HTERT RPE-1 (cell line): ENCODE measurements around the gene TMEM117.
"Not testable (repeated sequence)": the region's sequence is repeated elsewhere in the genome, so short reads cannot be mapped to it uniquely, and the experiment has no call there.

Experiments used
- in situ Hi-C: fragments of 300-500 bp; cut with MboI; formaldehyde crosslinking; loops from 4 replicates; pipeline ENCODE4 v1.14.3; 2020; ENCODE audit warnings: low sequenced_read_pairs

TMEM117 gene

GRCh38 chr12:44184499-44185206 lies 348.8 kb downstream of the TMEM117 start:
- in situ Hi-C loops, result no loop called here

- in situ Hi-C loops, result no loop called here
Measured at GRCh38 chr12:44193281-44193680, 357.4 kb downstream of the TMEM117 start.

GRCh38 chr12:44195719-44196118 lies 359.8 kb downstream of the TMEM117 start:
- in situ Hi-C loops, result not testable (repeated sequence)

- in situ Hi-C loops, result no loop called here
Measured at GRCh38 chr12:44206045-44206444, 370.2 kb downstream of the TMEM117 start.

- in situ Hi-C loops, result no loop called here
Measured at GRCh38 chr12:44217146-44217883, 381.4 kb downstream of the TMEM117 start.

- in situ Hi-C loops, result no loop called here
Measured at GRCh38 chr12:44223736-44224135, 387.9 kb downstream of the TMEM117 start.

- in situ Hi-C loops, result no loop called here
Measured at GRCh38 chr12:44224399-44225148, 388.7 kb downstream of the TMEM117 start.

- in situ Hi-C loops, result no loop called here
Measured at GRCh38 chr12:44225149-44225510, 389.2 kb downstream of the TMEM117 start.

GRCh38 chr12:44227616-44228015 lies 391.7 kb downstream of the TMEM117 start:
- in situ Hi-C loops, result no loop called here

GRCh38 chr12:44229846-44230245 lies 394.0 kb downstream of the TMEM117 start:
- in situ Hi-C loops, result no loop called here

- in situ Hi-C loops, result no loop called here
Measured at GRCh38 chr12:44235674-44236073, 399.8 kb downstream of the TMEM117 start.

GRCh38 chr12:44240186-44240585 lies 404.3 kb downstream of the TMEM117 start:
- in situ Hi-C loops, result no loop called here

- in situ Hi-C loops, result no loop called here
Measured at GRCh38 chr12:44245932-44246331, 410.1 kb downstream of the TMEM117 start.

- in situ Hi-C loops, result no loop called here
Measured at GRCh38 chr12:44246482-44247105, 410.7 kb downstream of the TMEM117 start.

- in situ Hi-C loops, result no loop called here
Measured at GRCh38 chr12:44247588-44247987, 411.7 kb downstream of the TMEM117 start.

- in situ Hi-C loops, result no loop called here
Measured at GRCh38 chr12:44248436-44248835, 412.6 kb downstream of the TMEM117 start.

GRCh38 chr12:44250440-44250839 lies 414.6 kb downstream of the TMEM117 start:
- in situ Hi-C loops, result not testable (repeated sequence)

- in situ Hi-C loops, result no loop called here
Measured at GRCh38 chr12:44253338-44253856, 417.5 kb downstream of the TMEM117 start.

- in situ Hi-C loops, result no loop called here
Measured at GRCh38 chr12:44258246-44258645, 422.4 kb downstream of the TMEM117 start.

- in situ Hi-C loops, result no loop called here
Measured at GRCh38 chr12:44259890-44260289, 424.0 kb downstream of the TMEM117 start.

GRCh38 chr12:44260581-44260980 lies 424.7 kb downstream of the TMEM117 start:
- in situ Hi-C loops, result no loop called here
